GM06990 (cell line): ENCODE data around the gene NTRK3.

Source experiments
- DNase-seq: peaks from one replicate; pipeline ENCODE4 v3.0.0-alpha.2; 2011; ENCODE audit not compliant: insufficient read length; ENCODE audit errors: extremely low read depth
- H3K27me3 ChIP-seq: replicated peaks from 2 replicates; pipeline ENCODE4 v1.6.0; 2011; ENCODE audit warnings: low read length; ENCODE audit not compliant: control insufficient read depth, insufficient read depth
- H3K36me3 ChIP-seq: 2 replicates; pipeline ENCODE4 v1.5.1; 2011; ENCODE audit warnings: low read length; ENCODE audit not compliant: control insufficient read depth, insufficient read depth
- H3K4me3 ChIP-seq: replicated peaks from 2 replicates; pipeline ENCODE4 v1.5.1; 2011; ENCODE audit warnings: low read depth, mild to moderate bottlenecking, control low read depth, low read length
- TF ChIP-seq, protein P1 (sequence below): IDR thresholded peaks from 2 replicates; pipeline ENCODE4 v1.5.1; 2011; ENCODE audit warnings: low read length, control low read depth, mild to moderate bottlenecking, inconsistent platforms; ENCODE audit not compliant: insufficient read depth, poor library complexity, severe bottlenecking

Gene NTRK3

DNA sequence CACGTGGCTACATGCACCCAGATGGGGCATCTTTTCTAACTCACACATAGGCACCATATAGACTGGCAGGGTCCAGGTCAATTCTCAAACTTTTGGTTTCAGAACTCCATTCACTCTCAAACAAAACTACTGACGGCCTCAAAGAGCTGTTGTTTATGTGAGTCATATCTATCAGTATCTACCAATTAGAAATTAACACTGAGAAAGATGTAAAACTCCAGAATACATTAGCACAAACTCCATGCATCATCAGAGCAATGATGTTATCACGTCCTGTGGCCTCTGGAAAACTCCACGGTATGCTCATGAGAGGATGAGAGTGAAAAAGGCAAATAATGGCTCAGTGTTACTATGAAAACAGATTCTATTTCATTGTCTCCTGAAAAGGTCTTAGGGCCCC lies 116.1 kb downstream of the NTRK3 start:
- Histone ChIP-seq H3K36me3 (no peaks in the 10 kb centered on the region), H3K4me3 (no peak overlapping the region), H3K27me3 (no peaks in the 10 kb centered on the region)
- DNase-seq = no peak
- TF ChIP-seq, protein P1, sequence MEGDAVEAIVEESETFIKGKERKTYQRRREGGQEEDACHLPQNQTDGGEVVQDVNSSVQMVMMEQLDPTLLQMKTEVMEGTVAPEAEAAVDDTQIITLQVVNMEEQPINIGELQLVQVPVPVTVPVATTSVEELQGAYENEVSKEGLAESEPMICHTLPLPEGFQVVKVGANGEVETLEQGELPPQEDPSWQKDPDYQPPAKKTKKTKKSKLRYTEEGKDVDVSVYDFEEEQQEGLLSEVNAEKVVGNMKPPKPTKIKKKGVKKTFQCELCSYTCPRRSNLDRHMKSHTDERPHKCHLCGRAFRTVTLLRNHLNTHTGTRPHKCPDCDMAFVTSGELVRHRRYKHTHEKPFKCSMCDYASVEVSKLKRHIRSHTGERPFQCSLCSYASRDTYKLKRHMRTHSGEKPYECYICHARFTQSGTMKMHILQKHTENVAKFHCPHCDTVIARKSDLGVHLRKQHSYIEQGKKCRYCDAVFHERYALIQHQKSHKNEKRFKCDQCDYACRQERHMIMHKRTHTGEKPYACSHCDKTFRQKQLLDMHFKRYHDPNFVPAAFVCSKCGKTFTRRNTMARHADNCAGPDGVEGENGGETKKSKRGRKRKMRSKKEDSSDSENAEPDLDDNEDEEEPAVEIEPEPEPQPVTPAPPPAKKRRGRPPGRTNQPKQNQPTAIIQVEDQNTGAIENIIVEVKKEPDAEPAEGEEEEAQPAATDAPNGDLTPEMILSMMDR = no peak

DNA sequence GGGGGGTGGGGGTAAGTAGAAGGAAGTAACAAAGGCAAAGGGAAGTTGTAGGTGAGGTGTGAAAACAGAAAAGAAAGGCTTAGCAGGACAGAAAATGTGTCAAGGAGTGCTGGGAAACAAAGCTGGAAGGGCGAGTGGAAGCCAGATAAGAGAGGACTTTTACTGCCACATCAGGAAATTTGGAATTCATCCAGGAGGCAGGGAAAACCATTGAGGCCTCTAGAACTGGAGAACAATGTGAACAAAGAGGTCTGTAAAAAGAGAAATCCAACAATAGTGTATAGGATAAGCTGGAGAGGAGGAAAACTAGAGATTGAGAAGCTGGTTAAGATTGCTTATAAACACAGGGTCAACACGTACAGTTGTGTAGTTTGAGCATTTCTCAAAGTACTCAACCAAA lies 116.6 kb downstream of the NTRK3 start:
- H3K27me3 ChIP-seq = no peaks in the 10 kb centered on the region
- H3K36me3 ChIP-seq = no peaks in the 10 kb centered on the region
- H3K4me3 ChIP-seq = no peak overlapping the region
- TF ChIP-seq, protein P1 = no peak
- DNase-seq = no peak

DNA sequence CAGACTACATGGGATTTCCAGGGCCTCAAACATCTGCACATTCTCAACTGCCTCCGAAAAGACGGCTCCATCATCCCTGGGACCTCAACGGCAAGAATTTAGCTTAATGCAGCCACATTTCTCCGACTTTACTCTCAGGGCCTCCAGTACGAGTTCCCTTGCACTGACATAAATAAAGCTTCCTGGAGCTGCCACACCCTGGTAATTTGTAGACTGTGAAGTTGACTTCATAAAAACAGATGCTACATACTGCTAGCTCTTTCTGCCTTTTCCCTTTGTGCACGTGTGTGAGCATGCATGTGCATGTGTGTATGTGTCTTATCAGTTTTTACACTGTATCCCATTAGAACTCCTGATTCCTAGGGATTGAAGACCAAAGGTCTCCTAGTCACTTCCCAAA lies 122.7 kb downstream of the NTRK3 start:
- no peak for DNase-seq
- Histone ChIP-seq H3K4me3 (no peak overlapping the region), H3K36me3 (no peaks in the 10 kb centered on the region), H3K27me3 (no peaks in the 10 kb centered on the region)
- TF ChIP-seq, protein P1 = no peak

DNA sequence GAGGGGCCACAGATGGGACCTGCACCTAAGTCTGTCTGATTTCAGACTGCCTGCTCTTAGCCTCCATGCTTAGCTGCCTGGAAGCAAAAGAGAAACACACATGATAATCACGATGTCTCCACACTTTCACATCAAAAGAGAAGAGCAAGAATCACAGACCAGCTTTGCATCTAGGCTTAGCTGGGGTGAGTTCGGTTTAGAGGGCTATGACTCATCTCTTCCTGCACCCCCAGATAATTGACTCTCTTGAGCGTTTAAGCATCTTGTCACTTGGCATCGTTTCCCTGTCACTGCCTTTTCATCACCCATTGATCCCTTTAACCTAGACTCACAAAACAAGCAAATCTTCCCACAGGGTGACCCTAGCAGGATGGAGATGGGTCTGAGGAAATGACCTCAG lies 124.0 kb downstream of the NTRK3 start:
- TF ChIP-seq, protein P1 = no peak
- H3K36me3 ChIP-seq = no peaks in the 10 kb centered on the region
- DNase-seq = no peak
- H3K4me3 ChIP-seq = no peak overlapping the region
- no peaks in the 10 kb centered on the region for H3K27me3 ChIP-seq

DNA sequence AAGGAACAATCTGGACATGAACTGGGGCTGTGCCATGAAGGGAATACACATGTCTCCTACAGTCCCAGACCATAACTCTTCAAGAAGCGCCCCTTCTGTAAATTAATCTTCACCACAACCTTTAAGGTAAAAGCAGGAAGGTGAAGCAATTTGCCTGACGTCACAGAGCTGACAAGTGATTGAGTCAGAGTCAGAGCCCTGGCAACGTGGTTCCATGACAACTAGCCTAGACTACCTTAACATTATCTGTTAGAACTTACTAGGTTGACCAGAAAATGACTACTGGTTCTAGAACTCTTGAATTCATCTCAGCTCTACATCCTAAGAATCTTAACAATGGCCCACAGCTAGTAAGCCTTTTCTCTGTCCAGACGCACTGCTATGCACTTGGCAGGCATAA lies 124.6 kb downstream of the NTRK3 start:
- Histone ChIP-seq H3K4me3 (no peak overlapping the region), H3K27me3 (no peaks in the 10 kb centered on the region), H3K36me3 (no peaks in the 10 kb centered on the region)
- TF ChIP-seq, protein P1 = no peak
- no peak for DNase-seq

DNA sequence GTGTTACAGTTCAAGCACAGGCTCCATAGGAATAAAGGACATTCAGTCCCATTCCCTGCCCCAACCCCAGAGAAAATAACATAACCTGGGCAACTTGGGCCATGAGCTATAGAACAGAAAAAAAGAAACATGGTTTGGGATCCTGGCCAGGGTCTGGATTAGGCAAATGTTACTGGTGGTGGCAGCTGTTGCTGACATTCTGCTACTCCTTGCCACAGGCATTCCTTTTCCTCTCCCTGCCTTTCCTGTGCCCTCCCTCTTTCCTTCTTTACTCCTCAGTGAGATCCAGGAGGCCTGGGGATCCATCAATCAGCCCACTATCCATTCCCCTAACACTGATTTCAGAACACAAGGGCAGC lies 129.1 kb downstream of the NTRK3 start:
- TF ChIP-seq, protein P1 = no peak
- DNase-seq = no peak
- H3K27me3 ChIP-seq = no peaks in the 10 kb centered on the region
- H3K36me3 ChIP-seq = no peaks in the 10 kb centered on the region
- no peak overlapping the region for H3K4me3 ChIP-seq
